Caco-2 (cell line): ENCODE results near the gene SCUBE3. TPM values are rescaled to one million over a fixed set of nuclear protein-coding genes. Genes with fewer than 3 reads are reported as not detected.

ENCODE experiments used
- BruUV-seq: library from RNA; stranded (reverse); fragments of 400-500 nt; replicated peaks from 2 replicates; lab custom pipeline; 2021; lab: Mats Ljungman, UMichigan
- CTCF ChIA-PET: fragments of 300-600 bp; sonication (Branson Sonifier 250); formaldehyde crosslinking; loops from one replicate; lab custom pipeline; 2022; ENCODE audit warnings: antibody characterized with exemption; lab: Charles Lee
- POLR2A ChIA-PET: fragments of 300-600 bp; sonication (Branson Sonifier 250); formaldehyde crosslinking; loops from one replicate; lab custom pipeline; 2022; ENCODE audit warnings: antibody characterized with exemption; lab: Charles Lee
- DNase-seq, 2 experiments: peaks; one replicate each; pipeline versions ENCODE4 v3.0.0 to v3.0.0-alpha.2; 2020 to 2022
- H3K27me3 ChIP-seq: replicated peaks from 2 replicates; pipeline ENCODE4 v1.6.0; 2011; ENCODE audit warnings: low read length; ENCODE audit not compliant: control insufficient read depth, insufficient read depth
- H3K36me3 ChIP-seq: 2 replicates; pipeline ENCODE4 v1.5.1; 2011; ENCODE audit warnings: low read length; ENCODE audit not compliant: control insufficient read depth, insufficient read depth
- H3K4me1 ChIP-seq: fragments of 250-450 bp; sonication (Bioruptor Pico); 2 replicates; pipeline ENCODE4 v1.5.1; 2020; ENCODE audit warnings: mild to moderate bottlenecking
- H3K4me3 ChIP-seq: 2 replicates; pipeline ENCODE4 v1.5.1; 2011; ENCODE audit warnings: low read depth, mild to moderate bottlenecking, control low read depth, low read length
- H3K9me3 ChIP-seq: fragments of 250-450 bp; sonication (Bioruptor Pico); 2 replicates; pipeline ENCODE4 v1.5.1; 2020; ENCODE audit warnings: mild to moderate bottlenecking, moderate library complexity
- H3K27ac Mint-ChIP-seq: one replicate; pipeline ENCODE4 v1.8.0; 2022; ENCODE audit warnings: mixed read lengths; ENCODE audit not compliant: unreplicated experiment
- H3K27me3 Mint-ChIP-seq: one replicate; pipeline ENCODE4 v1.8.0; 2022; ENCODE audit warnings: mixed read lengths; ENCODE audit not compliant: insufficient read depth, unreplicated experiment
- H3K36me3 Mint-ChIP-seq: one replicate; pipeline ENCODE4 v1.8.0; 2022; ENCODE audit warnings: mild to moderate bottlenecking, mixed read lengths; ENCODE audit not compliant: insufficient read depth, unreplicated experiment
- H3K4me1 Mint-ChIP-seq: one replicate; pipeline ENCODE4 v1.8.0; 2022; ENCODE audit warnings: low read depth, mixed read lengths; ENCODE audit not compliant: unreplicated experiment
- H3K4me3 Mint-ChIP-seq: one replicate; pipeline ENCODE4 v1.8.0; 2022; ENCODE audit warnings: mild to moderate bottlenecking, moderate library complexity, mixed read lengths; ENCODE audit not compliant: unreplicated experiment
- H3K9me3 Mint-ChIP-seq: one replicate; pipeline ENCODE4 v1.8.0; 2022; ENCODE audit warnings: mixed read lengths; ENCODE audit not compliant: unreplicated experiment
- intact Hi-C: fragments of 100-400 bp; cut with micrococcal nuclease; formaldehyde crosslinking; loops from one replicate; pipeline ENCODE4 v1.10.0; 2022; ENCODE audit not compliant: unreplicated experiment
- total RNA-seq: library from RNA; stranded (reverse); gene quantifications from 2 replicates; pipeline ENCODE4 v1.2.3, GENCODE V29; 2022
- TF ChIP-seq, protein P1 (sequence below), 2 experiments: fragments of 200-600 bp in 1 of 2; IDR thresholded peaks; 1 replicate in 1 of 2; 2 replicates in 1 of 2; pipeline versions ENCODE4 v1.5.1 to v1.8.0; 2011 to 2022; ENCODE audit warnings: antibody characterized with exemption in 1 of 2, control low read depth in 1 of 2, inconsistent platforms in 1 of 2, low read depth in 1 of 2, low read length in 1 of 2, mild to moderate bottlenecking in 1 of 2, moderate library complexity in 1 of 2; ENCODE audit not compliant: insufficient read depth in 1 of 2, severe bottlenecking in 1 of 2, unreplicated experiment in 1 of 2

The SCUBE3 gene
- total RNA-seq, 1 experiment from 2014 or later = 1.3 TPM

DNA sequence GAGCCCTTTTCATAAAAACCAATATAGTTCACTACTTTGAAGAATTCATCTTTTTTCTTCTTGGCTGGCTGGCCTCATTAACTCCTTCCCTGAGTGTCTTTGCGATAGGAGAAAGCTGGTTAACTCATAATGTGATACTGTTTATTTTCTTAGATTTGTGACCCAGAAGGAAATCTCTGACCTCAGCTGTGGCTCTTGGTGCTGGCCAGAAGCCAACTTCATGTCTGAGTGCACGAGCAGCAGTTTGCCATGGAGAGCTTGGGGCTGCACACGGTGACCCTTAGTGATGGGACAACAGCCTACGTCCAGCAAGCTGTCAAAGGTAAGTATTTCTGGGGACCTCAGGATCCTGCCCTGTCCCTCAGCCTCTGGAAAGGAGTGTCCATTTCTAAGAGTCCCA, 67.1 kb downstream of the SCUBE3 start:
- Histone ChIP-seq H3K4me3 (no peak overlapping the region), H3K9me3 (no peaks in the 10 kb centered on the region), H3K36me3 (no peaks in the 10 kb centered on the region; the same call in 1 of the 2 replicates), H3K4me1 (no peaks in the 10 kb centered on the region), H3K27me3 (no peaks in the 10 kb centered on the region)
- no peaks in the 10 kb centered on the region for H3K27me3 Mint-ChIP-seq
- CTCF ChIA-PET = no interaction called here
- TF ChIP-seq, protein P1, sequence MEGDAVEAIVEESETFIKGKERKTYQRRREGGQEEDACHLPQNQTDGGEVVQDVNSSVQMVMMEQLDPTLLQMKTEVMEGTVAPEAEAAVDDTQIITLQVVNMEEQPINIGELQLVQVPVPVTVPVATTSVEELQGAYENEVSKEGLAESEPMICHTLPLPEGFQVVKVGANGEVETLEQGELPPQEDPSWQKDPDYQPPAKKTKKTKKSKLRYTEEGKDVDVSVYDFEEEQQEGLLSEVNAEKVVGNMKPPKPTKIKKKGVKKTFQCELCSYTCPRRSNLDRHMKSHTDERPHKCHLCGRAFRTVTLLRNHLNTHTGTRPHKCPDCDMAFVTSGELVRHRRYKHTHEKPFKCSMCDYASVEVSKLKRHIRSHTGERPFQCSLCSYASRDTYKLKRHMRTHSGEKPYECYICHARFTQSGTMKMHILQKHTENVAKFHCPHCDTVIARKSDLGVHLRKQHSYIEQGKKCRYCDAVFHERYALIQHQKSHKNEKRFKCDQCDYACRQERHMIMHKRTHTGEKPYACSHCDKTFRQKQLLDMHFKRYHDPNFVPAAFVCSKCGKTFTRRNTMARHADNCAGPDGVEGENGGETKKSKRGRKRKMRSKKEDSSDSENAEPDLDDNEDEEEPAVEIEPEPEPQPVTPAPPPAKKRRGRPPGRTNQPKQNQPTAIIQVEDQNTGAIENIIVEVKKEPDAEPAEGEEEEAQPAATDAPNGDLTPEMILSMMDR (IDR thresholded peaks at IDR 0.05; ENCODE audit: insufficient read depth in 1 of 2, low read depth in 1 of 2, low read length in 1 of 2, severe bottlenecking in 1 of 2, unreplicated experiment in 1 of 2) = no peak
- no peak overlapping the region for H3K4me3 Mint-ChIP-seq
- H3K27ac Mint-ChIP-seq = no peak overlapping the region
- H3K9me3 Mint-ChIP-seq = no peaks in the 10 kb centered on the region
- H3K36me3 Mint-ChIP-seq = no peaks in the 10 kb centered on the region
- no peak for DNase-seq
- H3K4me1 Mint-ChIP-seq = no peaks in the 10 kb centered on the region
- POLR2A ChIA-PET = no interaction called here
- intact Hi-C loops = no loop called here
- no TSS peak for BruUV-seq

DNA sequence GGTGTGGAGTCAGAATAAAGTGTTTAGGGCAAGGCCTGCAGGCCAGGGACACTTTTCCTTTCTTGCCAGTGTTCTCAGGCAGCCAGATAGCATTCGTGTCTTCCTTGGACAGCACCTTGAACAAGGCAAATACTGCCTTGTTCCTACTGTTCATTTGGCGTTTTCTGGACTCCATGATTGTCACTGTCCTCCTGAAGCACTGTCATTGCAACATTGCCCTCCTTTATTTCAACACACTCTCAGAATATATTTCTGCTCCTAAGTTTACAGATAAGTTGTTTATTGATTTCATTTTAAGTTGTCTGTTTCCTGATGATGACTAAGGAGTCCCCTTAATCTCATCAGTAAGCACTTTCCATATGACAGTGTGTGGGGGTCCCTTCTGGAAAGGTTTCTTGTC, 68.7 kb downstream of the SCUBE3 start:
- CTCF ChIA-PET = no interaction called here
- BruUV-seq = no TSS peak
- H3K4me3 Mint-ChIP-seq = no peak overlapping the region

DNA sequence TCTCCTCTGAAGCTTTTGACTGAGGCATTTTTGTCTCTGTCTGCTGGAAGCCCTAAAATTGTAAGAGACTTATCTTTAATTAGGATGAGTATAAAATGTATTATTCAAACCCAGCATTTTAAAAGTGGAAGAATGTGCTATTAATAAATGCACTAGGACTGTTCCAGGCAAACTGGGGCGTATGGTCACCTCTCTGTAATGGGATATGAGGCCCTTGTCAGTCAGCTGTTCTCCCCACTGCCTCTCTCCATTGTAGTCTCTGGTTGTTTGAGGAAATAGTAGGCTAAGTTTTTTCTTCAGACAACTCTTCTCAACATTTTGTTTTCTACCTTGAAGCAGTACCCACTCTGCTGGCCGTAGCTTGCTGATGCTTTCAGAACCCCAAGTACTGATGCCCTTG, 69.6 kb downstream of the SCUBE3 start:
- Mint-ChIP-seq H3K4me1 (no peaks in the 10 kb centered on the region), H3K4me3 (no peak overlapping the region), H3K27me3 (no peaks in the 10 kb centered on the region), H3K27ac (no peak overlapping the region), H3K36me3 (no peaks in the 10 kb centered on the region), H3K9me3 (no peaks in the 10 kb centered on the region)
- no TSS peak for BruUV-seq
- H3K4me3 ChIP-seq = no peak overlapping the region
- no peak for DNase-seq
- TF ChIP-seq, protein P1 (IDR thresholded peaks at IDR 0.05; ENCODE audit: insufficient read depth in 1 of 2, low read depth in 1 of 2, low read length in 1 of 2, severe bottlenecking in 1 of 2, unreplicated experiment in 1 of 2) = no peak
- no peaks in the 10 kb centered on the region for H3K27me3 ChIP-seq
- H3K9me3 ChIP-seq = no peaks in the 10 kb centered on the region
- POLR2A ChIA-PET = no interaction called here
- no peaks in the 10 kb centered on the region for H3K4me1 ChIP-seq
- CTCF ChIA-PET = interaction anchor here (0.6 kb wide), 1 partner anchor 710 kb away, joined by 3 read pairs; no protein-coding TSS in a partner anchor
- H3K36me3 ChIP-seq = no peaks in the 10 kb centered on the region; the same call in none of the 2 replicates
- intact Hi-C loops = no loop called here

More for the DNA sequence above, 68.7 kb downstream of the SCUBE3 start:
- Mint-ChIP-seq H3K9me3 (no peaks in the 10 kb centered on the region), H3K36me3 (no peaks in the 10 kb centered on the region), H3K4me1 (no peaks in the 10 kb centered on the region), H3K27me3 (no peaks in the 10 kb centered on the region), H3K27ac (no peak overlapping the region)
- H3K9me3 ChIP-seq = no peaks in the 10 kb centered on the region
- no peaks in the 10 kb centered on the region for H3K27me3 ChIP-seq
- POLR2A ChIA-PET = no interaction called here
- H3K4me1 ChIP-seq = no peaks in the 10 kb centered on the region
- intact Hi-C loops = no loop called here
- H3K4me3 ChIP-seq = no peak overlapping the region
- TF ChIP-seq, protein P1 (IDR thresholded peaks at IDR 0.05; ENCODE audit: insufficient read depth in 1 of 2, low read depth in 1 of 2, low read length in 1 of 2, severe bottlenecking in 1 of 2, unreplicated experiment in 1 of 2) = no peak
- no peaks in the 10 kb centered on the region; the same call in none of the 2 replicates for H3K36me3 ChIP-seq
- DNase-seq = no peak
